GM23248 (cell line): ENCODE measurements around the gene RALGPS1. TPM values are rescaled to one million over a fixed set of nuclear protein-coding genes. Genes with fewer than 3 reads are reported as not detected.

Source experiments
- DNase-seq: peaks from one replicate; pipeline ENCODE4 v3.0.0-alpha.2; 2015
- H2AFZ ChIP-seq: fragments of 200-600 bp; sonication (generic); 2 replicates; pipeline ENCODE4 v1.6.1; 2016; ENCODE audit warnings: antibody characterized with exemption
- H3F3A ChIP-seq: fragments of 200-600 bp; sonication (generic); 2 replicates; pipeline ENCODE4 v1.6.1; 2016; ENCODE audit warnings: mild to moderate bottlenecking, antibody characterized with exemption, mixed run types; ENCODE audit not compliant: insufficient read depth
- H3K27ac ChIP-seq: fragments of 200-600 bp; sonication (generic); 2 replicates; pipeline ENCODE4 v1.5.1; 2016; ENCODE audit warnings: mild to moderate bottlenecking
- H3K27me3 ChIP-seq: fragments of 200-600 bp; sonication (generic); replicated peaks from 2 replicates; pipeline ENCODE4 v1.6.1; 2016; ENCODE audit warnings: mild to moderate bottlenecking; ENCODE audit not compliant: insufficient read depth
- H3K36me3 ChIP-seq: fragments of 200-600 bp; sonication (generic); 2 replicates; pipeline ENCODE4 v1.6.1; 2016; ENCODE audit warnings: low read depth, mild to moderate bottlenecking
- H3K4me1 ChIP-seq: fragments of 200-600 bp; sonication (generic); 2 replicates; pipeline ENCODE4 v1.6.1; 2016; ENCODE audit warnings: mild to moderate bottlenecking; ENCODE audit not compliant: insufficient read depth
- H3K4me2 ChIP-seq: fragments of 200-600 bp; sonication (generic); one replicate; pipeline ENCODE4 v1.6.1; 2016; ENCODE audit warnings: mild to moderate bottlenecking; ENCODE audit not compliant: unreplicated experiment
- H3K4me3 ChIP-seq: fragments of 200-600 bp; sonication (generic); 2 replicates; pipeline ENCODE4 v1.5.1; 2016; ENCODE audit warnings: mild to moderate bottlenecking
- H3K79me2 ChIP-seq: fragments of 200-600 bp; sonication (generic); 2 replicates; pipeline ENCODE4 v1.6.1; 2016; ENCODE audit warnings: mild to moderate bottlenecking; ENCODE audit not compliant: insufficient read depth
- H3K9ac ChIP-seq: fragments of 200-600 bp; sonication (generic); 2 replicates; pipeline ENCODE4 v1.6.1; 2016; ENCODE audit warnings: mild to moderate bottlenecking
- H3K9me2 ChIP-seq: fragments of 200-600 bp; sonication (generic); 2 replicates; pipeline ENCODE4 v1.6.1; 2016; ENCODE audit warnings: mixed run types, mild to moderate bottlenecking, moderate library complexity; ENCODE audit not compliant: insufficient read depth
- H3K9me3 ChIP-seq: fragments of 200-600 bp; sonication (generic); one replicate; pipeline ENCODE4 v1.6.1; 2017; ENCODE audit warnings: low read depth
- H4K20me1 ChIP-seq: fragments of 200-600 bp; sonication (generic); 2 replicates; pipeline ENCODE4 v1.6.0; 2016; ENCODE audit not compliant: insufficient read depth
- EZH2 ChIP-seq: fragments of 200-600 bp; sonication (generic); IDR thresholded peaks from 2 replicates; pipeline ENCODE4 v1.6.1; 2018; ENCODE audit warnings: antibody characterized with exemption, mild to moderate bottlenecking; ENCODE audit not compliant: insufficient read depth, poor library complexity, severe bottlenecking
- EZH2phosphoT487 ChIP-seq: fragments of 200-600 bp; sonication (generic); IDR thresholded peaks from 2 replicates; pipeline ENCODE4 v1.6.1; 2018; ENCODE audit warnings: antibody characterized with exemption, moderate library complexity, mild to moderate bottlenecking, low read depth; ENCODE audit not compliant: insufficient read depth
- WGBS, 2 experiments: methylation state at CpG; one replicate each; pipeline ENCODE4 v1.1.6; 2015 to 2017; ENCODE audit warnings: low lambda C conversion rate in 2 of 2, low coverage in 1 of 2; ENCODE audit errors: missing lambda C conversion rate in 2 of 2; 5-methylcytosine and 5-hydroxymethylcytosine counted together
- in situ Hi-C: fragments of 300-500 bp; cut with MboI; formaldehyde crosslinking; loops from 2 replicates; pipeline ENCODE4 v1.15.0; 2020
- polyA plus RNA-seq: library from polyadenylated mRNA; unstranded; fragments of >200 nt; fragmentation: Nextera tagmentation; extraction: Ambion mirVana; gene quantifications from 2 replicates; pipeline ENCODE4 v1.2.1, GENCODE V29; 2016
- total RNA-seq: library from RNA; depleted of rRNA; stranded (reverse); fragments of >200 nt; shearing (Covaris generic); gene quantifications from 2 replicates; pipeline ENCODE4 v1.2.3, GENCODE V29; 2014

Gene RALGPS1
- total and polyA plus RNA-seq, 2 experiments from 2014 or later: 0.54 to 1.8 TPM

GRCh38 chr9:127138444-127138843 lies 223.9 kb downstream of the RALGPS1 start:
- Histone ChIP-seq H3K27me3 (no peaks in the 10 kb centered on the region), H3K79me2 (no peaks in the 10 kb centered on the region), H3K9me3 (no peaks in the 10 kb centered on the region), H3K9ac (no peak overlapping the region), H4K20me1 (no peaks in the 10 kb centered on the region), H3F3A (peaks cover 10% of the 10 kb centered on the region; the same call in 1 of the 2 replicates), H3K4me2 (no peak overlapping the region), H3K27ac (no peak overlapping the region), H2AFZ (no peak overlapping the region), H3K4me1 (peaks cover 16% of the 10 kb centered on the region), H3K9me2 (no peaks in the 10 kb centered on the region), H3K4me3 (no peak overlapping the region), H3K36me3 (no peaks in the 10 kb centered on the region)
- in situ Hi-C loops: no loop called here
- TF ChIP-seq EZH2 (no peak), EZH2phosphoT487 (no peak)
- no peak for DNase-seq
- 84 to 88% methylated on average over 4 of the region's 4 CpGs for WGBS, 2 experiments

- Histone ChIP-seq H3K9ac (no peak overlapping the region), H3K9me2 (no peaks in the 10 kb centered on the region), H3F3A (peaks cover 7% of the 10 kb centered on the region; the same call in 1 of the 2 replicates), H2AFZ (no peak overlapping the region), H4K20me1 (no peaks in the 10 kb centered on the region), H3K9me3 (no peaks in the 10 kb centered on the region), H3K36me3 (no peaks in the 10 kb centered on the region), H3K4me1 (peaks cover 8% of the 10 kb centered on the region), H3K4me2 (no peak overlapping the region), H3K27ac (no peak overlapping the region), H3K79me2 (no peaks in the 10 kb centered on the region), H3K27me3 (no peaks in the 10 kb centered on the region), H3K4me3 (no peak overlapping the region)
- 95 to 96% methylated on average over 8 of the region's 8 CpGs for WGBS, 2 experiments
- no peak for TF ChIP-seq EZH2phosphoT487
- TF ChIP-seq EZH2: no peak
- in situ Hi-C loops: no loop called here
- DNase-seq: no peak
These were observed 224.6 kb downstream of the RALGPS1 start for GRCh38 chr9:127139071-127139731.

- Histone ChIP-seq H3K79me2 (no peaks in the 10 kb centered on the region), H3K9me2 (no peaks in the 10 kb centered on the region), H2AFZ (no peak overlapping the region), H3K9ac (no peak overlapping the region), H3K4me3 (no peak overlapping the region), H3K9me3 (no peaks in the 10 kb centered on the region), H3K27ac (no peak overlapping the region), H3K4me2 (no peak overlapping the region), H4K20me1 (no peaks in the 10 kb centered on the region), H3K4me1 (peaks cover 3% of the 10 kb centered on the region), H3K36me3 (no peaks in the 10 kb centered on the region), H3F3A (peaks cover 1% of the 10 kb centered on the region; the same call in 1 of the 2 replicates), H3K27me3 (no peaks in the 10 kb centered on the region)
- no peak for DNase-seq
- WGBS, 2 experiments: 89 to 90% methylated on average over 6 of the region's 6 CpGs
- in situ Hi-C loops: no loop called here
- no peak for TF ChIP-seq EZH2
- TF ChIP-seq EZH2phosphoT487: no peak
These were observed 225.2 kb downstream of the RALGPS1 start for GRCh38 chr9:127139775-127140174.

GRCh38 chr9:127140181-127140580 lies 225.6 kb downstream of the RALGPS1 start:
- in situ Hi-C loops: no loop called here
- H3K27ac ChIP-seq: no peak overlapping the region
- WGBS, 2 experiments: 92 to 94% methylated on average over 6 of the region's 6 CpGs

More at GRCh38 chr9:127140181-127140580, 225.6 kb downstream of the RALGPS1 start:
- Histone ChIP-seq H3K79me2 (no peaks in the 10 kb centered on the region), H3K4me2 (no peak overlapping the region), H3K9ac (no peak overlapping the region), H3K4me3 (no peak overlapping the region), H3K9me3 (no peaks in the 10 kb centered on the region), H3K4me1 (no peaks in the 10 kb centered on the region), H3K9me2 (no peaks in the 10 kb centered on the region), H3F3A (no peaks in the 10 kb centered on the region), H3K27me3 (no peaks in the 10 kb centered on the region), H4K20me1 (no peaks in the 10 kb centered on the region), H2AFZ (no peak overlapping the region), H3K36me3 (no peaks in the 10 kb centered on the region)
- DNase-seq: no peak
- no peak for TF ChIP-seq EZH2phosphoT487
- TF ChIP-seq EZH2: no peak
